T-helper 1 cell treated with Interleukin-12 subunit alpha and Interleukin-12 subunit beta and Interleukin-4 antibody, amounts not matched to agents 30 ng/mL and 1 ng/mL, for 36 hours (primary cell): ENCODE measurements around the gene TRIM28. TPM values are rescaled to one million over a fixed set of nuclear protein-coding genes. Genes with fewer than 3 reads are reported as not detected.
"Not testable (repeated sequence)": the region's sequence is repeated elsewhere in the genome, so short reads cannot be mapped to it uniquely, and the experiment has no call there.

Source experiments
- intact Hi-C: fragments of 100-400 bp; cut with micrococcal nuclease; formaldehyde crosslinking; loops from one replicate; pipeline ENCODE4 v1.15.1; 2024
- total RNA-seq: library from RNA; stranded (reverse); gene quantifications from 2 replicates; pipeline ENCODE4 v1.2.3, GENCODE V29; 2022

Gene TRIM28
- total RNA-seq, 1 donor from 2014 or later, result 432 TPM

DNA sequence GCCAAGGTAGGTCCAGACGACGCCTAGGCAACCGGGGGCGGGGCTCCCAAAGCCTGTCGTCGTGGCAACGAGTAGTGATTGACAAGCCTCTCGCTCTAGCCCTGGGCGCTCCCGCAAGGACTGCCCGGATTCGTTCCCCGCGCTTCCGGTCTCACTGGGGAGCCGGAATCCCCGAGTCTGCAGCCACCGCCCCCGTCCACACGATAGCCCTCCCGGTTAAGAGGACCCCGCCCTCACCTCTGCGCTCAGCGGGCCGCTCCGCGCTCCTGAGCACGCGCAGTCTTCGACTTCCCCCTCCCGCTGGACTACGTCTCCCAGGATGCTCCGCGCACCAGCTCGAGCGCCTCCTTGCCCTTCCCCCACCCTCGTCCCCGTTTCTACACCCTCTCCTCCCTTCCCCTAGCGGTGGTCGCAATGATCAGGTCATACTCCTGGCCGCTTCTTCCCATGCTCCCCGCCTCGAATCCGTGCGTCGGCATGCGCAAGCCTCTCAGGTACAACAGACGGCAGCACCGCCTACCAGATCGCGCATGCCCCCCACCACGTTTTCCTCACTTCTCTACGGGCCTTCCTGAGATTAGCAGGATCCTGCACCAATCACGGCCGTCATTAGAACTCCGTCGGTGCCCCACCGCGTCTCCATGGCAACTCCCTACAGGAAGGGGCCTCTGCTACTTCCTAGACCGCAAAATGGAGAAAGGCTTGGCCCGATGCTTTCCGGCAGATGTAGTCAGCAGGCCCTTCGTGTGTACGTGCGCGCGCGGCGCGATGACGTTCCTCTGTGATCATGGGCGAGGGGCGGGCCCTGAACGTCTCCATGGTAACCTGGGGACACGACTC lies 29.2 kb downstream of the TRIM28 start, which contains the start of gene MZF1:
Gene MZF1, minus strand, starts transcription at position 518 of the 840 bp plus-strand sequence. CDS start 1,946 bp downstream, outside the sequence.
- intact Hi-C loops, result loop anchor here (1.0 kb wide), 11 partner anchors 14 to 192 kb away; partner anchors contain the start of genes TRIM28, ZBTB45, ZNF132 and ZNF324

DNA sequence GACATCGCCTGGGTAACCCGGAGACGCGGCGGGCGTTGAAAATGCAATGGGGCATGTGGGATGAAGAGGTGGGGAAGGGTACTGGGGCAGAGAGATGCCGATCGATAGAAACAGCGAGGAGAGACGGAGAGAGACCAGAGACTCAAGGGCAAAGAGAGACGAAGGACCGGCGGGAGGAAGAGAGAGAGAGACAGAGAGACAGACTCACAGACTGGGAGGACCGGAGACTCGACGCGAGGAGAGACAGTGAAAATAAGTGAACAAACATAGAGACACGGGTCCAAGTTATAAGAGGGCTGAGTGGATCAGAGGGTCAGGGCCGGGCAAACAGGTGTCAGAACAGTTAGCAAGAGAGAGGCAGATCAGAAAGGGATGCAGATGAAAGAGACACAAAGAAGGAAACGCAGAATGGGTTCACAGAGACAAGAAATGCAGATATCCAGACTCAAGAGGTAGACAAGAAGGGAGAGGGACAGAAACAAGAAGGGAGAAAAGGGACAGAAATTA lies 29.8 kb downstream of the TRIM28 start:
- intact Hi-C loops, result loop anchor here (1.0 kb wide), 10 partner anchors 14 to 192 kb away; partner anchors contain the start of genes TRIM28, ZBTB45, ZNF132 and ZNF324

DNA sequence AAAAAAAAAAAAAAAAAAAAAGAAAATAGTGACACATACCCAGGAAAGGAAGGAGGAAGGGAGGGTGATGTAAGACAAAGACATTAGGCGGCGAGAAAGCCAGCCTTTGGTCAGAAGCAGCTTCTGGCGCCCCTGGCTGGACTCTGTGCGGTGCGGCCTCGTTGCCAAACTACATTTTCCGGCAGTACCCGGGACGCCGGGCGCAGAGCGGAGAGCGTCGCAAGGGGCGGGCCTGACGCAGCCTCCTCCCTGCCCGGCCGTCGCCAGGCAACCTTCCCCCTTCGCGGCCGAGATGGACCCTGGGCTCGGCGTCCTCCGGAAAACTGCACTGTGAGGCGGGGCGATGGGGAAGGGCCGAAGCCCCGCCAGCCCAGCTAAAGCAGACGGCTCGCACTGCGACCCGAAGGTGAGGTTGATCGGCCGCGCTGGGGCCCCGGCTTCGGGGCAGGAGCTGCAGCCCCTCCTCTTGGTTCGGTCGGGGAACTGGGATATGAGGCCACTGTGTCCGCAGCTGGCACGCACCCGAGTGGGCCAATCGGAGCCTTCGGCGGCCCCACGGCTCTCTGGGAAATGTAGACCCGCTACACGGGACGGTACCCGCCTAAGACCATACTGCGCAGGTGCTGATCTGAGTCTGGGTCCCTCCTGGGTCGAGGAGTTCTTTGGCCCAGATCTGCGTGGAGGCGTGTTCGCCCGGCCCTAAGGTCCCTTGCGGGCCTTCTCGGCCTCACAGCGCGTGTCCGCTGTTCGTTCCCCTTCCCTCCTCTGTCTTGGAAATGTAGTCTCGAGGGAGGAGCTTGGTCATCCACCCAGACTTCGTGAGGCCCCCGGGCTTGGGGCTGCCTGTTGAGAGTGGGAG lies 31.5 kb downstream of the TRIM28 start:
- intact Hi-C loops, result loop anchor here (1.0 kb wide), 1 partner anchor 124 kb away; the partner anchor contains the start of gene ZNF324B

DNA sequence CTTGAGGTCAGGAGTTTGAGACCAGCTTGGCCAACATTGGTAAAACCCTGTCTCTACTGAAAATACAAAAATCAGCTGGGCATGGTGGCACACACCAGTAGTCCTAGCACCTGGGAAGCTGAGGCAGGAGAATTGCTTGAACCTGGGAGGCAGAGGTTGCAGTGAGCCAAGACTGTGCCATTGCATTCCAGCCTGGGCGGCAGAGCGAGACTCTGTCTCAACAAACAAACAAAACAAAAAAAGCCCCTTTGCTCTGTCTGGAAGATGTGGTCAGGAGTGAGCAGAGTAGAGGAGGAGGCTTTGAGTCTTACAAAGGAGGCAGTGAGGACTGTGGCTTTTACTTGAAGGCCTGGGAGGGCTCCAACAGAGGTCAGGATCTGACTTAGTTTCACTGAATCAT lies 33.7 kb downstream of the TRIM28 start:
- intact Hi-C loops, result not testable (repeated sequence)

DNA sequence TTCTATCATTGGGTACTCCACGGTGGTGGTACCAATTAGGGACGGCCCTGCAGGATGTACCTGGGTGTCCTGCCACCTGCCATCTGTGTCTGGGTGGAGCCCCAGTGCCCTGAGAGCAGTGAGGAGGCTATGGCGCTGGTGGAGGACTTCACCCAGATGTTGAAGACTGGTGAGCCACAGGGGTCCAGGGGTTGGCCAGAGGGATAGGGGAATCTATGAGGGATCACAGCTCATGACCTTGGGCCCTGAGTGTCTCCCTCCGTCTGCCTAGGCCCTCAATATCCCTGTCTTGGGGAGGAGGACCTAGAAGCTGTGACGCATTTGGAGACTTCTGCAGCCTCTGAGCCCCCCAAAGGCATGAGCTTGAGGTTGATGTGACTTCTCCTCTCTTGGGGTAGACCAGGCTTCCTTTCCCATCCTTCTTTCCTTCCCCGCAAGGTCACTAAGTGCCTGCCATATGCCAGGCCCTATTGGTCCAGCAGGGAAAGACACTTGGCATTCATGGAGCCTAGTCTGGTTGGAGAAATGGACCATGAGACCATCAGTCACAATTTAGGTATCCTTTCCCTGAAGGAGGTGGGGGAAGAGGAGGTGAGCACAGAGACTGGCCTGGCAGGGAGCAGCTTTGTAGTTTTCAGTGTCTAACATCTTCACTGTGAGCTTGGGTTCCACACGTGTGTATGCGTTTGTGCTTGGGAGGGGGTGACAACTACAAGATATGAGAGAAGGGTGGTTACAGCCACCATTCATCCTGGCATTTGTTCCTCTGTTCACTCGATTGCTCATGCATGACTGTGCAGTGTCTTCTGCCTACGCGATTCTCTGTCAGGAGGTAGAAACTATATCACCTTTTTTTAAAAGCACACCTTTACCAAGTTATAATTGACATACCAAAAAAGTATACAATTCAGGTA lies 34.4 kb downstream of the TRIM28 start:
- intact Hi-C loops, result no loop called here

DNA sequence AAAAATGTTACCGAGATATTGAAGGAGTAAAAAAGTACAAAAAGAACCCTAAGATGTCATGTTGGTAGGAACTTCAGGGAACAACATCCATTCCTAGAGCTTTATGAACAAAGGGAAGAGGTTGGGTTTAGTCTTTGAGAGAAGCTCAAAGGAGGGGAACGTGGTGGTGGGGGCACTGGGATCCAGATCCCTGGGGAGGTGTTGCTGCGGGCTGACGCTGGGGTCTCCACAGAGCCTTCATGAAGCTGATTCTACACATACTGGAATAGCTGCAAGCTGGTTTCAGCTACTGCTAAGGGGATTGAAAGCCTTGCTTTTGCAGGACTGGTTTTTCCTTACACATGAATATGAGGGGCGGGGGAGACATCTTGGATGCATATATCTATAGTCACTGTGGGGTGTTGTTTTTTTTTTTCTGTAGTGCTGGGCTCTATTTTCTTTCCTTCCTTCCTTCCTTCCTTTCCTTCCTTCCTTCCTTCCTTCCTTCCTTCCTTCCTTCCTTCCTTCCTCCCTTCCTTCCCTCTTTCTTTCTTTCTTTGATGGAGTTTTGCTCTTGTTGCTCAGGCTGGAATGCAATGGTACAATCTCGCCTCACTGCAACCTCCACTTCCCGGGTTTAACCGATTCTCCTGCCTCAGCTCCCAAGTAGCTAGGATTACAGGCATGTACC lies 35.7 kb downstream of the TRIM28 start:
- intact Hi-C loops, result no loop called here

DNA sequence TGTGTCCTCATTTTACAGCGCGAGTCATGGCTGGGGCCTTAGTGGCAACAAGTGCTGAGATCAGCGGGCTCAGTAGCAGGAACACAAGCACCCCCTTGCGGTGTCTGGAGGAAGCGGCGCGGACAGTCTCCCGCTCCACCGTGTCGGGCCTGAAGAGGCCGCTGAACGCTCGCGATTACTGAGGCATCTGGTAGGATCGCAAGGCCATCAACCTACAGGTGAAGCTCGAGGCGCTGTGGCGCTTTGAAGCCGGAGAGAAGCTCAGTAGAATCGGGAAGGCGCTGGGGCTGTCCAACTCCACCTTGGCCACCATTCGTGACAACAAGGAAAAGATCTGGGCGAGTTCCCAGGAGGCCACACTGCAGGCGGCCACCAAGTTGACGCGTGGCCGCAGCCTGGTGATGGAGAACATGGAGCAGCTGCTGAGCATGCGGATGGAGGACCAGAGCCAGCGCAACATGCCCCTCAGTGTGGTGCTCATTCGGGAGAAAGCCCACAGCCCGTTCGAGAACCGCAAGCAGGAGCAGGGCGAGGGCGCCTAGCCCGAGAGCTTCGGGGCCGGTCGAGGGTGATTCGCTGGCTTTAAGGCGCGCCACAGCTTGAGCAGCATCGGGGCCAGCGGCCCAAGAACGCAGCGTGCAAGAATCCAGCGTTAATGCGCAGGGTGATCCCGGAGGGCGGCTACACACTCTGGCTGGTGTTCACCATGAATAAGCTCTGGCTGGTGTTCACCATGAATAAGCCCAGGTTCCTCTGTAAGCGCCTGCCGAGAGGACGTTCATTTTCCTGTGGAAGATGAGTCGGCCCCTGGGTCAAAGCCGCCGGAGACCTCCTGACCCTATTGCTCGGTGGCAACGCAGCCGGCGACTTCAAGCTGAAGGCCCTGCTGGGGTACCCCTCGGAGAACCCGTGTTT lies 37.6 kb downstream of the TRIM28 start:
- intact Hi-C loops, result loop anchor here (1.0 kb wide), 4 partner anchors 37 to 82 kb away; partner anchors contain the start of genes TRIM28 and ZBTB45

DNA sequence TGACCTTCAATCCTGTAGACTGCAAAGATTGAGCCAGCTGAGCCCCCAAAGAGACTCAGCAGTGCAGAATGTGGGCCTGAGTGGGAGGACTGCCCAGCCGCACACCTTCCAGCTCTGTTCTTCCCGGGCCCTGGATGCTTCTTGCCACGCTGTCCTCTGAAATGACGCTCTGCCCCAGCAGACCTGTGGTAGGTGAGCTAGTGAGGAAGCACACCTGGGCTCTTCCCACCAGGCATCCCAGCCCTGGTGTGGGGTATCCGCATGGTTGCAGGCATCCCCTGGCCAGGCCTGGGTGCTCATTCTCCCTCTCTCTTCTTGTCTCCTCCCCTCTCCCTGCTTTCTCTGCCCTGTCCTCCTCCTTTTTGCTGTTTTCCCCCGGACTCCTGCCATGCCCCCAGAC lies 39.1 kb downstream of the TRIM28 start:
- intact Hi-C loops, result no loop called here

DNA sequence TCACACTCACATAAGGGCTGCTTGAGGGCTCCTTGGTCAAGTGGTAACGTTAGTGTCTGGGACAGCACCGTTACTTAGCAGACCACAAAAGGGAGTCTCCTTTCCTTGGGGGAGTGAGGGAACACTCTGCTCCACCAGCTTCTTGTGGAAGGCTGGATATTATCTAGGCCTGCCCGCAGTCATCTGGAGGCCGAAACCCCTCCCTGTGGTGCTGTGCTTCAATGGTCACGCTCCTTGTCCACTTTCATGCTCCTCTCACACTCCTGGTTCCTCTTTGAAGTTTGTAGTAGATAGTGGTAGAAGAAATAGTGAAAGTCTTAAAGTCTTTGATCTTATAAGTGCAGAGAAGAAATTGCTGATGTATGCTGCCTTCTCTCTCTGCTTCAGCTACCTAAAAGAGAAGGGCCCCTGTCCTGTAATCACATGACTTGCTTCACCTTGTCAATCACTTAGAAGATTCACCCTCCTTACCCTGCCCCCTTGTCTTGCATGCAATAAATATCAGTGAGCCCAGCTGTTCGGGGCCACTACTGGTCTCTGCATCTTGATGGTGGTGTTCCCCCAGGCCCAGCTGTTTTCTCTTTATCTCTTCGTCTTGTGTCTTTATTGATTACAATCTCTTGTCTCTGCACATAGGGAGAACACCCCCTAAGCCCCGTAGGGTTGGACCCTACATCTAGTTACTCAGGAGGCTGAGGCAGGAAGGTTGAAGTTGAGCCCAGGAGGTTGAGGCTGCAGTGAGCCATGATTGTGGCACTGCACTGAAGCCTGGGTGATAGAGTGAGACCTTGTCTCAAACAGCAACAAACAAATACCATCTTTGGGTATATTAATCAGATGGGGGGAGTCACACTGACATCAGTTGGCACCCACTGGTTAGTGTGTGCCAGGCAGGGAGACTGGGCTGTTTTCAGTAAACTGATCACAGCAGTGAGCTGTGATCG lies 40.9 kb downstream of the TRIM28 start:
- intact Hi-C loops, result no loop called here

DNA sequence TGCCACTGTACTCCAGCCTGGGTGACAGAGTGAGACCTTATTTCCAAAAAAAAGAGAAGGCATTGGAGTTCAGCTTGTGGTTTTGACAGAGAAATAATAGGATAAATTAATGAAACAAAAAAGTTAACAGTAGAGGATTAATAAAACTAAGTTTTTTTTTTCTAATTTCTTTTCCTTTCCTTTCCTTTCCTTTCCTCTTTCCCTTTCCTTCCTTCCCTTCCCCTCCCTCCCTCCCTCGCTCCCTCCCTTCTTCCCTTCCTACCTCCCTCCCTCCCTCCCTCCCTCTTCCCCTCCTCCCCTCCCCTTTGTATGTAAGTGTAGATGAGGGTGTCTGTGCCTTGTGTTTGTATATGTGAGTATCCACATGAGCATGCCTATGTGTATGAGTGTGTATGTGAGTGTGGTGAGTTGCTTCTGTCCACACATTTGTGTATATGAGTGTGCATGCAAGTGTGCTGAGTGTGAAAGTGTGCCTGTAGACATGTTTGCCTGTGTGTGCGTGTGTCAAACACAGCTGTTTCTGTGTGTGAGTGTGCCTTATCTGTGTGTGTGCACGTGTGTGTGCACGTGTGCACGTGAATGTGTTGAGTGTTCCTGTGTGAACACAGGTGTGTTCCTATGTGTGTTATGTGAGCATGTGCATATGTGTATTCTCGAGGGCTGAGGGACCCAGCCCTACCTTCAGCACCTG lies 41.7 kb downstream of the TRIM28 start:
- intact Hi-C loops, result no loop called here

DNA sequence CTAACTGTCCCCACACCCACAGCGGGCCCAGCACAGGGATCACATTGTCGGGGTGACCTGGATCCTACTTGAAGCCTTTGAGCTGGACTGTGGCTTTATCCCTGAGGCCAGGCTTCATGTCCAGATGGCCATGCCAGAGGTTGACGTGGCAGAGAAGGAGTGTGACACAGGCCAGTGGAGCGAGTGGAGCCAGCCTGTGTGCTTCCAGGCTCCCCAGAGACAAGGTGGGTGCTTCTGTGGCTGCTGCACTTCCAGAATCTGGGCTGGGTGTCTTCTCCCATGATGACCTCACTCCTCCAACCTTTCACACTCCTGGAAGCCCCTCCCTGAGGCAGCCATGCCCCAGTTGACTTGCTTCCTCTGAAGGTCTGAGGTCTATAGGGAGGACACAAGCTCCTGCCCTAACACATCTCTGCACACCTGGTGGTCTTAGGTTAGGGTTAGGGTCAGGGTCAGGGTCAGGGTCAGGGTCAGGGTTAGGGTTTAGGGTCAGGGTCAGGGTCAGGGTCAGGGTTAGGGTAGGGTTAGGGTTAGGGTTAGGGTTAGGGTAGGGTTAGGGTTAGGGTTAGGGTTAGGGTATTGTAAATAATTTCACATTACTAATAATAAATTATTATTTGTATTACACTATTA lies 42.4 kb downstream of the TRIM28 start:
- intact Hi-C loops, result no loop called here

Other genes starting within 250 kb of the TRIM28 start
- gene ERVK3-1, start 238.7 kb upstream of the TRIM28 start, total RNA-seq, result 64.8 and 68.1 TPM in 2 replicates
- gene ZSCAN22, start 217.1 kb upstream of the TRIM28 start, total RNA-seq, result 4.5 and 4.9 TPM in 2 replicates
- 6.9 and 10.5 TPM in 2 replicates for gene A1BG, start 190.6 kb upstream of the TRIM28 start, total RNA-seq
- 0.64 and 1.0 TPM in 2 replicates for gene ZNF497, start 181.3 kb upstream of the TRIM28 start, total RNA-seq
- 1.1 and 1.6 TPM in 2 replicates for gene ZNF837, start 163.0 kb upstream of the TRIM28 start, total RNA-seq
- gene RPS5, start 156.8 kb upstream of the TRIM28 start, total RNA-seq, result 894 and 904 TPM in 2 replicates
- gene RNF225, start 148.4 kb upstream of the TRIM28 start, total RNA-seq, result 0.29 TPM in 1 of 2 replicates, not detected in the other
- 8.0 and 9.0 TPM in 2 replicates for gene ZNF584, start 135.4 kb upstream of the TRIM28 start, total RNA-seq
- 3.7 and 3.8 TPM in 2 replicates for gene ZNF132, start 103.9 kb upstream of the TRIM28 start, total RNA-seq
- 11.1 and 11.4 TPM in 2 replicates for gene ZNF324B, start 92.4 kb upstream of the TRIM28 start, total RNA-seq
- 10.6 and 12.6 TPM in 2 replicates for gene ZNF324, start 77.0 kb upstream of the TRIM28 start, total RNA-seq
- 7.8 and 9.3 TPM in 2 replicates for gene ZNF446, start 67.7 kb upstream of the TRIM28 start, total RNA-seq
- gene SLC27A5, start 32.1 kb upstream of the TRIM28 start, total RNA-seq, result 12.9 and 17.2 TPM in 2 replicates
- 17.2 and 20.0 TPM in 2 replicates for gene ZBTB45, start 24.3 kb upstream of the TRIM28 start, total RNA-seq
- gene CHMP2A, start 11.0 kb downstream of the TRIM28 start, total RNA-seq, result 130 and 139 TPM in 2 replicates
- 96.8 and 105 TPM in 2 replicates for gene UBE2M, start 14.5 kb downstream of the TRIM28 start, total RNA-seq
- 27.5 and 28.7 TPM in 2 replicates for gene MZF1, start 29.3 kb downstream of the TRIM28 start, total RNA-seq